ENCODE results near the gene MED9.

DNA sequence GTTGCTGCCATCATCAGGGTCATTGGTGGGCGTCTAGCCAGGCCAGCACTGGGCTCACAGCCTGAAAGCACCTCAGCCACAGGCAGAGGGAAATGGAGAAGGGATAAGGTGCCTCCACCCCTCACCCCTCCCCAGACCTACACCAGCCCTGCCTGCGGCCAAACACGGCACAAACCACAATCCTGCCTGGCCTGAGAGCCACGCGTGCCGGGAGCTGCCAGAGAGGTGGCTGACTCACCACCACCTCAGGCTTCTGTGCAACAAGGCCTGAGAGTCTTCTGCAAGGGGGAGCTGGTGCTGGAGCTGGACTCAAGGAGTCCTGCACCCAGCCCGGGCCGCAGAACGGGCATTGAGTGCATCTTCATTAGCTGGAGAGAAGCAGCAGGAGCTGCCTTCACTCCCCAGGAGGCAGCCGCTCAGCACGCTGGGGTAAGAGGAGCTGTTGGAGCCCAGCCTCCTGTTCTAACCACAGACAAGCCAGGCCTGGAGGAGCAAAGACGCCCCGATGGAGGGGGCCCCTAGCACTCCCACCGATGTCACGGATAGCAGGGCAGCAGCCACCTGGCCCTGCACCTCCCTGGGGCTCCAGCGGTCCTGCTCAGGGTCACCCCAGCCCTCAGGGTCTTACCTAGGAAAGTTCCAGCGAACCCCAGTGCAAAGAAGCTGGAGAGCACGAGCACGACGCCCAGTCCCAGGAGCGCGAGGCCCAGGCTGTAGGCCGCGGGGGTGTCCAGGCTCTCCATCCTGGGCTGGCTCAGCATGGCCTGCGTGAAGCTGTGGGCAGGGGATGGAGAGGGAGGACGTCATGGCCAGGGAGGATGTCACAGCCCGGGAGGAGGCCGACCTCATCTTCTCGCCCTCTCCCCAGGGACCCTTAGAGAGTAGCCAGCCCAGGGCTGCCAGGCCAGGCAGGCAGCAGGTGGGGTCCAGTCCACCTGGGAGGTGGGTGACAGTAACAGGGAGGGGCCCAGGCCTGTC, 35.4 kb downstream of the MED9 start:
- no peak for TF ChIP-seq EZH2 (optimal IDR thresholded peaks at IDR 0.05; ENCODE audit: low read depth, low read length)
- TF ChIP-seq, protein P1, sequence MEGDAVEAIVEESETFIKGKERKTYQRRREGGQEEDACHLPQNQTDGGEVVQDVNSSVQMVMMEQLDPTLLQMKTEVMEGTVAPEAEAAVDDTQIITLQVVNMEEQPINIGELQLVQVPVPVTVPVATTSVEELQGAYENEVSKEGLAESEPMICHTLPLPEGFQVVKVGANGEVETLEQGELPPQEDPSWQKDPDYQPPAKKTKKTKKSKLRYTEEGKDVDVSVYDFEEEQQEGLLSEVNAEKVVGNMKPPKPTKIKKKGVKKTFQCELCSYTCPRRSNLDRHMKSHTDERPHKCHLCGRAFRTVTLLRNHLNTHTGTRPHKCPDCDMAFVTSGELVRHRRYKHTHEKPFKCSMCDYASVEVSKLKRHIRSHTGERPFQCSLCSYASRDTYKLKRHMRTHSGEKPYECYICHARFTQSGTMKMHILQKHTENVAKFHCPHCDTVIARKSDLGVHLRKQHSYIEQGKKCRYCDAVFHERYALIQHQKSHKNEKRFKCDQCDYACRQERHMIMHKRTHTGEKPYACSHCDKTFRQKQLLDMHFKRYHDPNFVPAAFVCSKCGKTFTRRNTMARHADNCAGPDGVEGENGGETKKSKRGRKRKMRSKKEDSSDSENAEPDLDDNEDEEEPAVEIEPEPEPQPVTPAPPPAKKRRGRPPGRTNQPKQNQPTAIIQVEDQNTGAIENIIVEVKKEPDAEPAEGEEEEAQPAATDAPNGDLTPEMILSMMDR (IDR thresholded peaks at IDR 0.05; ENCODE audit: low read length), result no peak
